ENCODE results near the gene RACK1. TPM values are rescaled to one million over a fixed set of nuclear protein-coding genes. Genes with fewer than 3 reads are reported as not detected.

RACK1 gene
- total and polyA plus RNA-seq, 2 of the 13 experiments (the other 11 are each of a cell fraction or from before 2014, with no cell fraction given) = 2,514 to 6,141 TPM

DNA sequence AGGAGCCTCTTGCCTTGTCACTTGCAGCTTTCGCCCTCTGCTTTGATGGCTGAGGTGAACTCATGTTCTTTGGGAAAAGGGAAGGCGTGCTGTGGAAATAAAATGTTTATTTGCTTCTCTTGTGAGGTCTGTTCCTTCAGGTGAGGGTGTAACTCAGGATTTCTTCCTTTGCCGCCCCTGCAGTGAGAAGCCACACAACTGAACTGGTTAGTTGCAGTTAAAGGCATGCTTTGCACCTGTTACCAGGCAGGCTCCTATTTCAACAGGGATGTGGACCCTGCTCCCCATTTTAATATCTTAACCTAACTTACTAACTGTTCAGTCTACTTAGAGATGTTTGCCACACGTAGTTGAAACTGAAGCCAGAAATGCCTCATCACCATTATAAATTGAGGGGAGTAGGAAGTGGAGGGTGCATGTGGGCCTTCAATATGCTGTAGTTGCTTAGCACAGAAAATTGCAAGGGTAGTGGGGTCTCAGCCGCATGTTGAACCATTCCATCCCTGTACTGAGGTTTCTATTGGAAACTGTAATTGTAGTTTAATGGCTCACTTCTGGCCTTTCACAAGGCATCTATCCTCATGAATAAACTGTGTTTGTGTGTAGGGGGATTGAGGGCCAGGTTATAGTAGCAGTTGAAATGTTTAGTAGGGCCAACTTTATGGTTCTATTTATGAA lies 7.9 kb downstream of the RACK1 start (continued):
- TF ChIP-seq ETS1 (CRISPR knock-in tag; IDR thresholded peaks at IDR 0.05) = no peak
- no peak for TF ChIP-seq TERF1 (CRISPR knock-in tag; IDR thresholded peaks at IDR 0.05)
- TF ChIP-seq, protein P1, sequence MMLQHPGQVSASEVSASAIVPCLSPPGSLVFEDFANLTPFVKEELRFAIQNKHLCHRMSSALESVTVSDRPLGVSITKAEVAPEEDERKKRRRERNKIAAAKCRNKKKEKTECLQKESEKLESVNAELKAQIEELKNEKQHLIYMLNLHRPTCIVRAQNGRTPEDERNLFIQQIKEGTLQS (CRISPR knock-in tag; IDR thresholded peaks at IDR 0.05) = no peak
- no peak for TF ChIP-seq TCF12 (IDR thresholded peaks at IDR 0.05)
- no peak for TF ChIP-seq TCF12 (CRISPR knock-in tag; IDR thresholded peaks at IDR 0.05)
- no peak for TF ChIP-seq ZNF564 (CRISPR knock-in tag; IDR thresholded peaks at IDR 0.05)
- peak; percentile 33 to 63; a peak in 3 of 4 replicates for TF ChIP-seq POLR2A (IDR thresholded peaks at IDR 0.05; ENCODE audit: insufficient read depth in 1 of 2, low read depth in 2 of 2, low read length in 2 of 2)
- TF ChIP-seq PRMT3 (CRISPR knock-in tag; IDR thresholded peaks at IDR 0.05; ENCODE audit: borderline replicate concordance, low read depth) = 0 out of 2 replicates have a peak, but pooled peaks have one; percentile 22
- no peak for TF ChIP-seq SRY (CRISPR knock-in tag; IDR thresholded peaks at IDR 0.05)
- no peak for TF ChIP-seq SYNCRIP (IDR thresholded peaks at IDR 0.05; ENCODE audit: insufficient read depth, low read depth, low read length)
- peak; percentile 37; the same call in 1 of the 2 replicates for TF ChIP-seq MAFF (IDR thresholded peaks at IDR 0.05; ENCODE audit: low read depth, low read length)
- no peak for TF ChIP-seq REXO4 (CRISPR knock-in tag; IDR thresholded peaks at IDR 0.05; ENCODE audit: borderline replicate concordance)
- TF ChIP-seq MTERF4 (CRISPR knock-in tag; IDR thresholded peaks at IDR 0.05) = no peak
- no peak for TF ChIP-seq JUN (CRISPR knock-in tag; IDR thresholded peaks at IDR 0.05)
- TF ChIP-seq GTF2F1 (IDR thresholded peaks at IDR 0.05; ENCODE audit: low read length) = no peak
- no peak for TF ChIP-seq ZBTB3 (CRISPR knock-in tag; IDR thresholded peaks at IDR 0.05; ENCODE audit: borderline replicate concordance, low read depth)
- TF ChIP-seq NRL (CRISPR knock-in tag; IDR thresholded peaks at IDR 0.05; ENCODE audit: borderline replicate concordance) = no peak
- no peak for TF ChIP-seq BCLAF1 (IDR thresholded peaks at IDR 0.05)
- no peak for TF ChIP-seq ZNF816 (CRISPR knock-in tag; IDR thresholded peaks at IDR 0.05; ENCODE audit: borderline replicate concordance)
- TF ChIP-seq ZNF678 (CRISPR knock-in tag; IDR thresholded peaks at IDR 0.05) = no peak
- TF ChIP-seq LCORL (IDR thresholded peaks at IDR 0.05) = no peak
- TF ChIP-seq LCORL (CRISPR knock-in tag; IDR thresholded peaks at IDR 0.05) = no peak
- TF ChIP-seq GLI4 (CRISPR knock-in tag; IDR thresholded peaks at IDR 0.05; ENCODE audit: borderline replicate concordance) = no peak

All from HepG2 (cell line).